Measurements from ENCODE around the gene VASP. TPM values are rescaled to one million over a fixed set of nuclear protein-coding genes. Genes with fewer than 3 reads are reported as not detected.

VASP gene
- total and polyA plus RNA-seq, 9 of the 15 experiments (the other 6 are each of a cell fraction or from before 2014, with no cell fraction given) = 16.7 to 261 (median 112) TPM

GRCh38 chr19:45496349-45496953 is 10.8 kb upstream of the VASP start (continued):
- no peak for TF ChIP-seq PML (IDR thresholded peaks at IDR 0.05; ENCODE audit: low read length)
- TF ChIP-seq ERF (CRISPR knock-in tag; IDR thresholded peaks at IDR 0.05) = no peak
- peak; percentile 41; the same call in 1 of the 2 replicates for TF ChIP-seq KAT7 (CRISPR knock-in tag; IDR thresholded peaks at IDR 0.05; ENCODE audit: borderline replicate concordance)
- no peak for TF ChIP-seq HIVEP1 (CRISPR knock-in tag; IDR thresholded peaks at IDR 0.05)
- TF ChIP-seq XRCC4 (IDR thresholded peaks at IDR 0.05; ENCODE audit: extremely low read depth, insufficient read depth, insufficient read length) = no peak
- no peak for TF ChIP-seq RBM17 (IDR thresholded peaks at IDR 0.05; ENCODE audit: borderline replicate concordance, low read depth, low read length)
- TF ChIP-seq NCOA4 (IDR thresholded peaks at IDR 0.05; ENCODE audit: partially characterized antibody) = no peak
- TF ChIP-seq ZBTB17 (CRISPR knock-in tag; IDR thresholded peaks at IDR 0.05) = no peak; the same call in 1 of the 2 replicates
- no peak for TF ChIP-seq SUPT5H (IDR thresholded peaks at IDR 0.05)
- TF ChIP-seq NKRF (IDR thresholded peaks at IDR 0.05; ENCODE audit: borderline replicate concordance) = peak; percentile 79
- TF ChIP-seq U2AF1 (optimal IDR thresholded peaks at IDR 0.05; ENCODE audit: low read depth, low read length) = no peak
- 0 out of 2 replicates have a peak, but pooled peaks have one; percentile 41 for TF ChIP-seq RREB1 (CRISPR knock-in tag; IDR thresholded peaks at IDR 0.05)
- TF ChIP-seq ZC3H4 (CRISPR knock-in tag; IDR thresholded peaks at IDR 0.05; ENCODE audit: borderline replicate concordance) = 0 out of 2 replicates have a peak, but pooled peaks have one; percentile 17
- TF ChIP-seq ARNT (IDR thresholded peaks at IDR 0.05) = no peak
- peak; percentile 50; the same call in 1 of the 2 replicates for TF ChIP-seq NCOA1 (IDR thresholded peaks at IDR 0.05; ENCODE audit: low read depth)
- no peak for TF ChIP-seq POLR2AphosphoS5 (IDR thresholded peaks at IDR 0.05; ENCODE audit: control insufficient read depth, insufficient read depth, low read depth, low read length)
- TF ChIP-seq ZNF408 (CRISPR knock-in tag; IDR thresholded peaks at IDR 0.05; ENCODE audit: low read depth) = no peak
- TF ChIP-seq IRF2 (CRISPR knock-in tag; IDR thresholded peaks at IDR 0.05) = peak; percentile 89; the same call in 1 of the 2 replicates
- no peak for TF ChIP-seq ZNF354B (CRISPR knock-in tag; IDR thresholded peaks at IDR 0.05)
- TF ChIP-seq ZNF584 (CRISPR knock-in tag; IDR thresholded peaks at IDR 0.05; ENCODE audit: low read depth) = 0 out of 2 replicates have a peak, but pooled peaks have one; percentile 61
- no peak for TF ChIP-seq SREBF1 (IDR thresholded peaks at IDR 0.05; ENCODE audit: borderline replicate concordance, low read depth, low read length)
- TF ChIP-seq CXXC5 (CRISPR knock-in tag; IDR thresholded peaks at IDR 0.05) = peak; percentile 82

Measured in K562 (cell line).